GM12878 (cell line): ENCODE data around the gene PYGB. TPM values are rescaled to one million over a fixed set of nuclear protein-coding genes. Genes with fewer than 3 reads are reported as not detected.

ENCODE experiments used
- ATAC-seq: fragments of 200-7000 bp; cut with Tn5 transposase; 3 replicates; pipeline ENCODE4 v1.9.1; 2020; ENCODE audit warnings: mild to moderate bottlenecking, moderate library complexity
- BruUV-seq: library from RNA; stranded (reverse); fragments of 400-500 nt; replicated peaks from 2 replicates; lab custom pipeline; 2021; lab: Mats Ljungman, UMichigan
- CTCF ChIA-PET: fragments of 300-600 bp; sonication (Branson Sonifier 250); formaldehyde crosslinking; extraction: SDS; loops from one replicate; lab custom pipeline; 2021; ENCODE audit warnings: inconsistent platforms; lab: Yijun Ruan, JAX
- POLR2A ChIA-PET: fragments of 350-600 bp; formaldehyde crosslinking; extraction: SDS; loops from one replicate; lab custom pipeline; 2021; ENCODE audit warnings: inconsistent platforms; lab: Charles Lee
- RAD21 ChIA-PET: fragments of 300-600 bp; sonication (Branson Sonifier 250); formaldehyde crosslinking; loops from one replicate; lab custom pipeline; 2023; ENCODE audit warnings: antibody characterized with exemption; ENCODE audit not compliant: unreplicated experiment; lab: Charles Lee
- SMC1A ChIA-PET: fragments of 300-600 bp; sonication (Branson Sonifier 250); formaldehyde crosslinking; loops from one replicate; lab custom pipeline; 2023; ENCODE audit not compliant: unreplicated experiment, uncharacterized antibody; lab: Charles Lee
- DNase-seq: peaks from one replicate; pipeline ENCODE4 v3.0.0-alpha.2; 2011; ENCODE audit warnings: low read depth, low spot score
- FAIRE-seq: peaks from 3 replicates; lab custom pipeline; 2011; peaks lifted over from hg19 to GRCh38; lab: Jason Lieb, UNC
- H2AFZ ChIP-seq: 2 replicates; pipeline ENCODE4 v1.6.0; 2011; ENCODE audit warnings: low read depth, low read length, control low read depth; ENCODE audit not compliant: control insufficient read depth
- H3K27ac ChIP-seq: 2 replicates; pipeline ENCODE4 v1.5.1; 2011; ENCODE audit warnings: control low read depth; ENCODE audit not compliant: control insufficient read depth, insufficient read depth
- H3K27me3 ChIP-seq, 2 experiments: replicated peaks in 1 of 2; 2 replicates each; pipeline versions ENCODE4 v1.6.0 to v1.6.1; 2011; ENCODE audit warnings: low read length in 1 of 2; ENCODE audit not compliant: control insufficient read depth in 2 of 2, insufficient read depth in 2 of 2
- H3K36me3 ChIP-seq, 2 experiments: 2 replicates each; pipeline ENCODE4 v1.5.1; 2011; ENCODE audit warnings: low read length in 1 of 2; ENCODE audit not compliant: control insufficient read depth in 2 of 2, insufficient read depth in 2 of 2
- H3K4me1 ChIP-seq: 2 replicates; pipeline ENCODE4 v1.6.1; 2011; ENCODE audit warnings: mild to moderate bottlenecking, low read length, moderate library complexity, mixed read lengths; ENCODE audit not compliant: control insufficient read depth, insufficient read depth
- H3K4me2 ChIP-seq: 2 replicates; pipeline ENCODE4 v1.6.0; 2011; ENCODE audit warnings: control low read depth; ENCODE audit not compliant: control insufficient read depth, insufficient read depth
- H3K4me3 ChIP-seq: fragments of 200-600 bp; sonication (generic); 2 replicates; pipeline ENCODE4 v1.5.1; 2016
- H3K79me2 ChIP-seq: 2 replicates; pipeline ENCODE4 v1.6.0; 2011; ENCODE audit warnings: low read length; ENCODE audit not compliant: control insufficient read depth, insufficient read depth
- H3K9ac ChIP-seq: 2 replicates; pipeline ENCODE4 v1.8.0; 2011; ENCODE audit warnings: low read length, control low read depth, mixed read lengths; ENCODE audit not compliant: control insufficient read depth, insufficient read depth
- H3K9me3 ChIP-seq: replicated peaks from 3 replicates; pipeline ENCODE4 v1.5.1; 2011; ENCODE audit warnings: mild to moderate bottlenecking, low read length; ENCODE audit not compliant: control insufficient read depth, insufficient read depth
- H4K20me1 ChIP-seq: 2 replicates; pipeline ENCODE4 v1.6.0; 2011; ENCODE audit not compliant: control insufficient read depth, insufficient read depth
- ASH2L ChIP-seq: fragments of 300-600, 200-600 bp; sonication (generic); IDR thresholded peaks from 2 replicates; pipeline ENCODE4 v1.6.1; 2017; ENCODE audit warnings: low read depth, mild to moderate bottlenecking, borderline replicate concordance
- LARP7 ChIP-seq: fragments of 450-650 bp; IDR thresholded peaks from 2 replicates; pipeline ENCODE4 v1.6.1; 2017; ENCODE audit warnings: mild to moderate bottlenecking
- WGBS: methylation state at CpG from one replicate; pipeline ENCODE4 v1.1.6; 2016; ENCODE audit warnings: low lambda C conversion rate; ENCODE audit not compliant: insufficient replicate concordance, insufficient coverage; ENCODE audit errors: missing lambda C conversion rate; 5-methylcytosine and 5-hydroxymethylcytosine counted together
- in situ Hi-C: fragments of 300-500 bp; cut with MboI; formaldehyde crosslinking; loops from 9 replicates; pipeline ENCODE4 v1.14.3; 2018; ENCODE audit warnings: mixed read lengths
- intact Hi-C: fragments of 100-400 bp; cut with micrococcal nuclease; formaldehyde crosslinking; loops from one replicate; pipeline ENCODE4 v1.14.2; 2022; ENCODE audit not compliant: unreplicated experiment
- polyA plus RNA-seq, 11 experiments: library from polyadenylated mRNA; depleted of rRNA in 4 of 11; unstranded in 6 of 11; stranded (reverse) in 5 of 11; fragments of >200 nt; fragmentation: Nextera tagmentation in 4 of 11; fragmentation: Illumina TruSeq in 1 of 11; extraction: Ambion mirVana in 4 of 11; extraction: Trizol in 1 of 11; gene quantifications; 1 replicate in 1 of 11; 2 replicates in 10 of 11; pipeline versions ENCODE4 v1.2.1 to v1.2.3, GENCODE V29; 2011 to 2016; ENCODE audit warnings: inconsistent platforms in 2 of 11, missing spikeins in 2 of 11, low read depth in 1 of 11
- total RNA-seq, 4 experiments: library from RNA; depleted of rRNA in 3 of 4; stranded (reverse); fragments of >200 nt in 3 of 4; fragmentation: Illumina TruSeq in 1 of 4; extraction: Trizol in 1 of 4; gene quantifications; 2 replicates each; pipeline versions ENCODE4 v1.2.1 to v1.2.3, GENCODE V29; 2013 to 2021
- TF ChIP-seq, protein P1 (sequence below): fragments of 450-650 bp; IDR thresholded peaks from 2 replicates; pipeline ENCODE4 v1.6.1; 2017; ENCODE audit warnings: low read depth, mild to moderate bottlenecking, moderate library complexity
- TF ChIP-seq, protein P2 (sequence below): fragments of 450-650 bp; IDR thresholded peaks from 2 replicates; pipeline ENCODE4 v1.6.1; 2017; ENCODE audit warnings: borderline replicate concordance

PYGB gene
- total and polyA plus RNA-seq, 10 of the 15 experiments (the other 5 are each of a cell fraction or from before 2014, with no cell fraction given), result 0.34 to 33.5 (median 21.8) TPM

DNA sequence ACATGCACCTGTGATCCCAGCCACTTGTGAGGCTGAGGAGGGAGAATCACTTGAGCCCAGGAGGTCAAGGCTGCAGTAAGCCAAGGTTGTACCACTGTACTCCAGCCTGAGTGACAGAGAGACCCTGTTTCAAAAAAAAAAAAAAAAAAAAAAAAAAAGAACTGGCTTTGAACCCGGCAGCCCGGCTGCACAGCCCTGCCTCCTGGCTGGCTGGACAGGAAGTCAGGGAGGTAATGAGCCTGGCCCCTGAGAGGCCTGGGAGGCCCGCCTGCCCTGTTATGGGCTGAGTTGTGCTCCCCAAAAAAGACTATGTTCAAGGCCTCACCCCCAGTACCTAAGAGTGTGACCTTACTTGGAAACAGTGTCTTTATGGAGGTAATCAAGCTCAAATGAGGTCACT is 77.2 kb downstream of the PYGB start:
- Histone ChIP-seq H3K27ac (no peak overlapping the region), H3K4me2 (no peak overlapping the region), H2AFZ (no peak overlapping the region), H3K9me3 (no peaks in the 10 kb centered on the region), H3K4me1 (peaks cover 16% of the 10 kb centered on the region), H3K79me2 (peaks cover 7% of the 10 kb centered on the region), H3K9ac (no peak overlapping the region), H3K36me3 (peaks cover 2 to 9% of the 10 kb centered on the region in 2 experiments)
- ATAC-seq (no peak), DNase-seq (no peak), FAIRE-seq (no peak)
- CTCF ChIA-PET, result no interaction called here
- SMC1A ChIA-PET, result interaction anchor here (1.0 kb wide), 1 partner anchor 74 kb away, joined by 3 read pairs; no protein-coding TSS in a partner anchor
- RAD21 ChIA-PET, result interaction anchor here (1.0 kb wide), 1 partner anchor 30 kb away, joined by 4 read pairs; no protein-coding TSS in a partner anchor
- intact Hi-C loops (no loop called here), in situ Hi-C loops (no loop called here)
- no TSS peak for BruUV-seq
- WGBS, result 96% methylated on average over 3 of the region's 3 CpGs
- TF ChIP-seq ASH2L (no peak), LARP7 (no peak)
- TF ChIP-seq, protein P1, sequence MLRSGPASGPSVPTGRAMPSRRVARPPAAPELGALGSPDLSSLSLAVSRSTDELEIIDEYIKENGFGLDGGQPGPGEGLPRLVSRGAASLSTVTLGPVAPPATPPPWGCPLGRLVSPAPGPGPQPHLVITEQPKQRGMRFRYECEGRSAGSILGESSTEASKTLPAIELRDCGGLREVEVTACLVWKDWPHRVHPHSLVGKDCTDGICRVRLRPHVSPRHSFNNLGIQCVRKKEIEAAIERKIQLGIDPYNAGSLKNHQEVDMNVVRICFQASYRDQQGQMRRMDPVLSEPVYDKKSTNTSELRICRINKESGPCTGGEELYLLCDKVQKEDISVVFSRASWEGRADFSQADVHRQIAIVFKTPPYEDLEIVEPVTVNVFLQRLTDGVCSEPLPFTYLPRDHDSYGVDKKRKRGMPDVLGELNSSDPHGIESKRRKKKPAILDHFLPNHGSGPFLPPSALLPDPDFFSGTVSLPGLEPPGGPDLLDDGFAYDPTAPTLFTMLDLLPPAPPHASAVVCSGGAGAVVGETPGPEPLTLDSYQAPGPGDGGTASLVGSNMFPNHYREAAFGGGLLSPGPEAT, result no peak
- TF ChIP-seq, protein P2, sequence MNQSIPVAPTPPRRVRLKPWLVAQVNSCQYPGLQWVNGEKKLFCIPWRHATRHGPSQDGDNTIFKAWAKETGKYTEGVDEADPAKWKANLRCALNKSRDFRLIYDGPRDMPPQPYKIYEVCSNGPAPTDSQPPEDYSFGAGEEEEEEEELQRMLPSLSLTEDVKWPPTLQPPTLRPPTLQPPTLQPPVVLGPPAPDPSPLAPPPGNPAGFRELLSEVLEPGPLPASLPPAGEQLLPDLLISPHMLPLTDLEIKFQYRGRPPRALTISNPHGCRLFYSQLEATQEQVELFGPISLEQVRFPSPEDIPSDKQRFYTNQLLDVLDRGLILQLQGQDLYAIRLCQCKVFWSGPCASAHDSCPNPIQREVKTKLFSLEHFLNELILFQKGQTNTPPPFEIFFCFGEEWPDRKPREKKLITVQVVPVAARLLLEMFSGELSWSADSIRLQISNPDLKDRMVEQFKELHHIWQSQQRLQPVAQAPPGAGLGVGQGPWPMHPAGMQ, result no peak
- TF ChIP-seq, all 136 proteins: peak for 0
- H3K27me3 ChIP-seq, result no peaks in the 10 kb centered on the region
- no peak overlapping the region for H3K4me3 ChIP-seq
- POLR2A ChIA-PET, result no interaction called here
- no peaks in the 10 kb centered on the region for H4K20me1 ChIP-seq
